Right atrium auricular region (tissue), 2 donors: ENCODE results near the gene OCSTAMP. TPM values are rescaled to one million over a fixed set of nuclear protein-coding genes. Genes with fewer than 3 reads are reported as not detected.

Source experiments
- DNase-seq: peaks from one replicate; pipeline ENCODE4 v3.0.0-alpha.2; 2019; ENCODE audit warnings: low spot score
- H3K27ac ChIP-seq, 2 donors: fragments of 200-600 bp; sonication (generic); 1 replicate in 1 of 2; 2 replicates in 1 of 2; pipeline ENCODE4 v1.5.1; 2016 to 2019
- H3K27me3 ChIP-seq, 2 donors: fragments of 200-600 bp; sonication (generic); one replicate each; pipeline versions ENCODE4 v1.5.1 to v1.6.0; 2017 to 2019
- H3K36me3 ChIP-seq: fragments of 200-600 bp; sonication (generic); one replicate; pipeline ENCODE4 v1.5.1; 2016
- H3K4me1 ChIP-seq, 2 donors: fragments of 200-600 bp; sonication (generic); one replicate each; pipeline versions ENCODE4 v1.5.1 to v1.6.0; 2017 to 2019
- H3K4me3 ChIP-seq, 2 donors: fragments of 200-600 bp; sonication (generic); 1 replicate in 1 of 2; 2 replicates in 1 of 2; pipeline ENCODE4 v1.5.1; 2017 to 2019; ENCODE audit warnings: mild to moderate bottlenecking in 1 of 2, moderate library complexity in 1 of 2
- H3K9me3 ChIP-seq, 2 donors: fragments of 200-600 bp; sonication (generic); one replicate each; pipeline ENCODE4 v1.5.1; 2019
- CTCF ChIP-seq, 2 donors: fragments of 200-600 bp; sonication (generic); IDR thresholded peaks; one replicate each; pipeline ENCODE4 v1.5.1; 2019; ENCODE audit warnings: antibody characterized with exemption in 2 of 2
- total RNA-seq, 2 donors: library from RNA; depleted of rRNA; stranded (reverse); fragments of >200 nt; gene quantifications; one replicate each; pipeline ENCODE4 v1.1.0, GENCODE V29; 2016

Gene OCSTAMP
- total RNA-seq, 2 donors from 2014 or later, result not detected

- Histone ChIP-seq H3K4me1 (peaks cover 0 to 15% of the 10 kb centered on the region in 2 donors), H3K4me3 (no peak overlapping the region), H3K27me3 (no peaks in the 10 kb centered on the region), H3K9me3 (no peaks in the 10 kb centered on the region), H3K36me3 (no peaks in the 10 kb centered on the region), H3K27ac (no peak overlapping the region)
- TF ChIP-seq CTCF (IDR thresholded peaks at IDR 0.05), result no peak
- DNase-seq, result no peak
Measured at GRCh38 chr20:46572790-46573189, 22.3 kb upstream of the OCSTAMP start.

- Histone ChIP-seq H3K36me3 (no peaks in the 10 kb centered on the region), H3K27ac (peak overlapping the region; percentile 62 to 66), H3K4me3 (no peak overlapping the region), H3K27me3 (no peaks in the 10 kb centered on the region), H3K4me1 (peaks cover 0 to 15% of the 10 kb centered on the region in 2 donors), H3K9me3 (no peaks in the 10 kb centered on the region)
- no peak for TF ChIP-seq CTCF (IDR thresholded peaks at IDR 0.05)
- no peak for DNase-seq
Measured at GRCh38 chr20:46572153-46572552, 21.7 kb upstream of the OCSTAMP start.

- no peaks in the 10 kb centered on the region for H3K9me3 ChIP-seq
- H3K4me1 ChIP-seq, result peaks cover 0 to 15% of the 10 kb centered on the region in 2 donors
- no peaks in the 10 kb centered on the region for H3K27me3 ChIP-seq
- no peak overlapping the region for H3K27ac ChIP-seq
- H3K4me3 ChIP-seq, result no peak overlapping the region
- no peaks in the 10 kb centered on the region for H3K36me3 ChIP-seq
- TF ChIP-seq CTCF (IDR thresholded peaks at IDR 0.05), result no peak
- no peak for DNase-seq
Measured at GRCh38 chr20:46571418-46571817, 21.0 kb upstream of the OCSTAMP start.

- no peak for TF ChIP-seq CTCF (IDR thresholded peaks at IDR 0.05)
- Histone ChIP-seq H3K9me3 (no peaks in the 10 kb centered on the region), H3K4me3 (no peak overlapping the region), H3K27me3 (no peaks in the 10 kb centered on the region), H3K27ac (no peak overlapping the region), H3K36me3 (no peaks in the 10 kb centered on the region), H3K4me1 (peaks cover 0 to 15% of the 10 kb centered on the region in 2 donors)
- DNase-seq, result no peak
Measured at GRCh38 chr20:46570956-46571355, 20.5 kb upstream of the OCSTAMP start.

GRCh38 chr20:46569961-46570360, 19.5 kb upstream of the OCSTAMP start:
- H3K27ac ChIP-seq, result no peak overlapping the region
- peaks cover 0 to 15% of the 10 kb centered on the region in 2 donors for H3K4me1 ChIP-seq
- no peaks in the 10 kb centered on the region for H3K9me3 ChIP-seq
- no peak for TF ChIP-seq CTCF (IDR thresholded peaks at IDR 0.05)
- no peak overlapping the region for H3K4me3 ChIP-seq
- no peaks in the 10 kb centered on the region for H3K36me3 ChIP-seq
- H3K27me3 ChIP-seq, result no peaks in the 10 kb centered on the region
- DNase-seq, result no peak

GRCh38 chr20:46568570-46569129, 18.2 kb upstream of the OCSTAMP start:
- Histone ChIP-seq H3K4me3 (no peak overlapping the region), H3K4me1 (peaks cover 0 to 15% of the 10 kb centered on the region in 2 donors), H3K27me3 (no peaks in the 10 kb centered on the region), H3K36me3 (no peaks in the 10 kb centered on the region), H3K9me3 (no peaks in the 10 kb centered on the region), H3K27ac (peak overlapping the region; percentile 56 to 59)
- peak; percentile 80 for DNase-seq
- TF ChIP-seq CTCF (IDR thresholded peaks at IDR 0.05), result no peak
